ENCODE data around the gene AKAP13.

DNA sequence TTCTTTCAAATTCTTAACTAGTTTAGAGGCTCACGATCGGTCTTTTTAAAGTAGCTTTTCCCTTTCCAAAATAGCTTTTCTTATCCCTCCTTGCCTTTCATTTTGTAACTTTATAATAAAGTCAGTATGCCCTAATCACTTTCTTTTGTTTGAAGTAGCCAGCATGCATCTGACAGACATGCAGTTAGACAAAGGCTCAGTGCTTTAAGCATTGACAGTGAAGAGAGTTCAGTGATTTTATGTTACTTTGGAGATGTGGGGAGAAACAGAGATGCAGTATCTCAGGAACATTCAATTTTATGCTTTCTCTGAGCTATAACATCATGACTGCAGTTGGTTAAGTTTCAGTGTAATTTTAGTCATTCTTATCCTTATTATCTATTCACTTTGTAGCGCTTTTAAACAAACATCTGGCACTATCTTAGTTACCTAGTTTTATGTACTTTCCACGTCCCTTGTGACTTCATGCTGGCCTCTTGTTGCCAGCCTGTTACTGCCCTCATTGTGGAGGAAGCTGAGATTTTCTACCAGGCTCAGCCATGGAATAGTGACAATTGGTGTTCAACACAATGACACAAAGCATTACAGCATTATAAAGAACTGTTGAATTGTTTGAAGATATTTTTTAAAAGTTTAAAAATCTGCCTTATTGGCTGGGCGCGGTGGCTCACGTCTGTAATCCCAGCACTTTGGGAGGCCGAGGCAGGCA lies 90.3 kb downstream of the AKAP13 start:
- TF ChIP-seq CTCF (IDR thresholded peaks at IDR 0.05) (no peak), POLR2A (IDR thresholded peaks at IDR 0.05) (no peak), EP300 (IDR thresholded peaks at IDR 0.05) (no peak)

Data from ovary (tissue), 3 donors.